K562 (cell line): ENCODE results near the gene WASL. TPM values are rescaled to one million over a fixed set of nuclear protein-coding genes. Genes with fewer than 3 reads are reported as not detected.

Experiments
- ATF1 ChIP-seq, 2 experiments: fragments of 450-650 bp in 1 of 2; IDR thresholded peaks; 2 replicates each; pipeline ENCODE4 v1.6.1; 2016; ENCODE audit warnings: missing compliant biosample characterization in 1 of 2, missing genetic modification characterization in 1 of 2
- CBFA2T2 ChIP-seq: fragments of 450-650 bp; conservative IDR thresholded peaks from 2 replicates; pipeline ENCODE4 v1.6.1; 2017; ENCODE audit warnings: mild to moderate bottlenecking
- CBX3 ChIP-seq, 2 experiments: IDR thresholded peaks; 1 replicate in 1 of 2; 2 replicates in 1 of 2; pipeline ENCODE4 v1.6.1; 2012; ENCODE audit warnings: inconsistent platforms in 2 of 2, low read length in 2 of 2, borderline replicate concordance in 1 of 2, control low read depth in 1 of 2
- CCNT2 ChIP-seq: IDR thresholded peaks from 2 replicates; pipeline ENCODE4 v1.6.1; 2011; ENCODE audit warnings: borderline replicate concordance, low read depth, mild to moderate bottlenecking, moderate library complexity, mixed read lengths, low read length; ENCODE audit not compliant: insufficient read length; ENCODE audit errors: extremely low read depth
- CREM ChIP-seq: IDR thresholded peaks from 2 replicates; pipeline ENCODE4 v1.6.1; 2014; ENCODE audit warnings: antibody characterized with exemption, low read depth
- FOXA1 ChIP-seq: fragments of 450-650 bp; IDR thresholded peaks from 2 replicates; pipeline ENCODE4 v1.6.1; 2016; ENCODE audit warnings: mild to moderate bottlenecking, borderline replicate concordance
- FOXK2 ChIP-seq, 2 experiments: fragments of 450-650 bp; IDR thresholded peaks in 1 of 2; conservative IDR thresholded peaks in 1 of 2; 2 replicates each; pipeline ENCODE4 v1.6.1; 2016; ENCODE audit warnings: low read depth in 2 of 2, mild to moderate bottlenecking in 1 of 2
- GABPB2 ChIP-seq: fragments of 250-450 bp; sonication (Bioruptor Pico); conservative IDR thresholded peaks from 2 replicates; pipeline ENCODE4 v1.5.1; 2021; ENCODE audit warnings: mild to moderate bottlenecking
- HDAC1 ChIP-seq, 2 experiments: fragments of 450-650 bp; IDR thresholded peaks; 2 replicates each; pipeline ENCODE4 v1.6.1; 2016 to 2017; ENCODE audit warnings: inconsistent platforms in 1 of 2, mild to moderate bottlenecking in 1 of 2, moderate library complexity in 1 of 2
- JUN ChIP-seq, 2 experiments: sonication (generic) in 1 of 2; formaldehyde crosslinking in 1 of 2; IDR thresholded peaks; 2 replicates each; pipeline versions ENCODE4 v1.6.1 to v1.8.0; 2012 to 2022; ENCODE audit warnings: borderline replicate concordance in 2 of 2, mild to moderate bottlenecking in 2 of 2, improper control_type of control experiment in 1 of 2, low read depth in 1 of 2, low read length in 1 of 2, missing genetic modification reagents in 1 of 2
- KAT2B ChIP-seq: IDR thresholded peaks from one replicate; pipeline ENCODE4 v1.6.1; 2012; ENCODE audit warnings: low read depth, mild to moderate bottlenecking, control low read depth, inconsistent platforms, low read length, moderate library complexity
- KDM4B ChIP-seq, 2 experiments: fragments of 450-650 bp in 1 of 2; sonication (generic) in 1 of 2; IDR thresholded peaks; 2 replicates each; pipeline ENCODE4 v1.6.1; 2016 to 2017; ENCODE audit warnings: borderline replicate concordance in 2 of 2, antibody characterized with exemption in 1 of 2, low read depth in 1 of 2, mild to moderate bottlenecking in 1 of 2
- NCOR1 ChIP-seq: fragments of 450-650 bp; IDR thresholded peaks from 2 replicates; pipeline ENCODE4 v1.6.1; 2016; ENCODE audit warnings: mild to moderate bottlenecking, moderate library complexity
- SUPT5H ChIP-seq: fragments of 450-650 bp; IDR thresholded peaks from 2 replicates; pipeline ENCODE4 v1.6.1; 2016
- TEAD4 ChIP-seq, 2 experiments: sonication (generic) in 1 of 2; formaldehyde crosslinking in 1 of 2; IDR thresholded peaks; 2 replicates each; pipeline versions ENCODE4 v1.6.1 to v1.8.0; 2012 to 2022; ENCODE audit warnings: borderline replicate concordance in 1 of 2, inconsistent platforms in 1 of 2, low read length in 1 of 2, mild to moderate bottlenecking in 1 of 2, missing genetic modification reagents in 1 of 2
- polyA plus RNA-seq, 8 experiments: library from polyadenylated mRNA; depleted of rRNA in 4 of 8; stranded (reverse) in 5 of 8; unstranded in 3 of 8; fragments of >200 nt; fragmentation: Nextera tagmentation in 2 of 8; fragmentation: Illumina TruSeq in 1 of 8; extraction: Ambion mirVana in 2 of 8; extraction: Trizol in 1 of 8; gene quantifications; 2 replicates each; pipeline versions ENCODE4 v1.2.1 to v1.2.3, GENCODE V29; 2011 to 2014; ENCODE audit warnings: inconsistent platforms in 1 of 8, missing spikeins in 1 of 8
- total RNA-seq, 7 experiments: library from RNA; depleted of rRNA in 6 of 7; stranded (reverse); fragments of >200 nt in 6 of 7; fragmentation: Illumina TruSeq in 2 of 7; extraction: Trizol in 2 of 7; gene quantifications; 2 replicates each; pipeline versions ENCODE4 v1.2.1 to v1.2.3, GENCODE V29; 2011 to 2021; ENCODE audit warnings: low replicate concordance in 1 of 7
- TF ChIP-seq, protein P1 (sequence below): fragments of 250-450 bp; sonication (Bioruptor Pico); IDR thresholded peaks from 2 replicates; pipeline ENCODE4 v1.5.0; 2021
- TF ChIP-seq, protein P2 (sequence below): sonication (generic); formaldehyde crosslinking; IDR thresholded peaks from 2 replicates; pipeline ENCODE4 v1.8.0; 2022; ENCODE audit warnings: missing genetic modification reagents, mild to moderate bottlenecking, borderline replicate concordance
- TF ChIP-seq, protein P3 (sequence below): fragments of 450-650 bp; IDR thresholded peaks from 2 replicates; pipeline ENCODE4 v1.6.1; 2018; ENCODE audit not compliant: partially characterized antibody

The WASL gene
- total and polyA plus RNA-seq, 9 of the 15 experiments (the other 6 are each of a cell fraction or from before 2014, with no cell fraction given), result 3.2 to 13.9 (median 8.3) TPM

- TF ChIP-seq JUN (IDR thresholded peaks at IDR 0.05; ENCODE audit: borderline replicate concordance, low read depth, low read length) (no peak), JUN (CRISPR knock-in tag; IDR thresholded peaks at IDR 0.05; ENCODE audit: borderline replicate concordance) (no peak), HDAC1 (IDR thresholded peaks at IDR 0.05) (peak in 1 of 2 experiments; percentile 89; a peak in 2 of 4 replicates), ATF1 (CRISPR knock-in tag; IDR thresholded peaks at IDR 0.05) (no peak), ATF1 (tag; IDR thresholded peaks at IDR 0.05) (peak; percentile 27), GABPB2 (CRISPR knock-in tag) (no peak), CCNT2 (no peak), SUPT5H (0 out of 2 replicates have a peak, but pooled peaks have one; percentile 53), CBX3 (IDR thresholded peaks at IDR 0.05; ENCODE audit: borderline replicate concordance in 1 of 2, low read length in 2 of 2) (0 out of 3 replicates have a peak, but pooled peaks of 1 of the 2 experiments have one; percentile 44), KDM4B (IDR thresholded peaks at IDR 0.05; ENCODE audit: borderline replicate concordance in 2 of 2, low read depth in 1 of 2) (no peak), CREM (peak; percentile 65), FOXA1 (no peak), FOXK2 (conservative IDR thresholded peaks at IDR 0.05 in 1 of 2, IDR thresholded peaks at IDR 0.05 in 1 of 2; ENCODE audit: low read depth in 2 of 2) (peak; percentile 96 to 98), TEAD4 (IDR thresholded peaks at IDR 0.05; ENCODE audit: low read length) (peak; percentile 55), TEAD4 (CRISPR knock-in tag; IDR thresholded peaks at IDR 0.05; ENCODE audit: borderline replicate concordance) (no peak), KAT2B (no peak), NCOR1 (no peak), CBFA2T2 (no peak)
- TF ChIP-seq, protein P1, sequence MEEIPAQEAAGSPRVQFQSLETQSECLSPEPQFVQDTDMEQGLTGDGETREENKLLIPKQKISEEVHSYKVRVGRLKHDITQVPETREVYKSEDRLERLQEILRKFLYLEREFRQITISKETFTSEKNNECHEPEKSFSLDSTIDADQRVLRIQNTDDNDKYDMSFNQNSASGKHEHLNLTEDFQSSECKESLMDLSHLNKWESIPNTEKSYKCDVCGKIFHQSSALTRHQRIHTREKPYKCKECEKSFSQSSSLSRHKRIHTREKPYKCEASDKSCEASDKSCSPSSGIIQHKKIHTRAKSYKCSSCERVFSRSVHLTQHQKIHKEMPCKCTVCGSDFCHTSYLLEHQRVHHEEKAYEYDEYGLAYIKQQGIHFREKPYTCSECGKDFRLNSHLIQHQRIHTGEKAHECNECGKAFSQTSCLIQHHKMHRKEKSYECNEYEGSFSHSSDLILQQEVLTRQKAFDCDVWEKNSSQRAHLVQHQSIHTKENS (CRISPR knock-in tag), result no peak
- TF ChIP-seq, protein P2, sequence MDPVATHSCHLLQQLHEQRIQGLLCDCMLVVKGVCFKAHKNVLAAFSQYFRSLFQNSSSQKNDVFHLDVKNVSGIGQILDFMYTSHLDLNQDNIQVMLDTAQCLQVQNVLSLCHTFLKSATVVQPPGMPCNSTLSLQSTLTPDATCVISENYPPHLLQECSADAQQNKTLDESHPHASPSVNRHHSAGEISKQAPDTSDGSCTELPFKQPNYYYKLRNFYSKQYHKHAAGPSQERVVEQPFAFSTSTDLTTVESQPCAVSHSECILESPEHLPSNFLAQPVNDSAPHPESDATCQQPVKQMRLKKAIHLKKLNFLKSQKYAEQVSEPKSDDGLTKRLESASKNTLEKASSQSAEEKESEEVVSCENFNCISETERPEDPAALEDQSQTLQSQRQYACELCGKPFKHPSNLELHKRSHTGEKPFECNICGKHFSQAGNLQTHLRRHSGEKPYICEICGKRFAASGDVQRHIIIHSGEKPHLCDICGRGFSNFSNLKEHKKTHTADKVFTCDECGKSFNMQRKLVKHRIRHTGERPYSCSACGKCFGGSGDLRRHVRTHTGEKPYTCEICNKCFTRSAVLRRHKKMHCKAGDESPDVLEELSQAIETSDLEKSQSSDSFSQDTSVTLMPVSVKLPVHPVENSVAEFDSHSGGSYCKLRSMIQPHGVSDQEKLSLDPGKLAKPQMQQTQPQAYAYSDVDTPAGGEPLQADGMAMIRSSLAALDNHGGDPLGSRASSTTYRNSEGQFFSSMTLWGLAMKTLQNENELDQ (CRISPR knock-in tag), result no peak
- TF ChIP-seq, protein P3, sequence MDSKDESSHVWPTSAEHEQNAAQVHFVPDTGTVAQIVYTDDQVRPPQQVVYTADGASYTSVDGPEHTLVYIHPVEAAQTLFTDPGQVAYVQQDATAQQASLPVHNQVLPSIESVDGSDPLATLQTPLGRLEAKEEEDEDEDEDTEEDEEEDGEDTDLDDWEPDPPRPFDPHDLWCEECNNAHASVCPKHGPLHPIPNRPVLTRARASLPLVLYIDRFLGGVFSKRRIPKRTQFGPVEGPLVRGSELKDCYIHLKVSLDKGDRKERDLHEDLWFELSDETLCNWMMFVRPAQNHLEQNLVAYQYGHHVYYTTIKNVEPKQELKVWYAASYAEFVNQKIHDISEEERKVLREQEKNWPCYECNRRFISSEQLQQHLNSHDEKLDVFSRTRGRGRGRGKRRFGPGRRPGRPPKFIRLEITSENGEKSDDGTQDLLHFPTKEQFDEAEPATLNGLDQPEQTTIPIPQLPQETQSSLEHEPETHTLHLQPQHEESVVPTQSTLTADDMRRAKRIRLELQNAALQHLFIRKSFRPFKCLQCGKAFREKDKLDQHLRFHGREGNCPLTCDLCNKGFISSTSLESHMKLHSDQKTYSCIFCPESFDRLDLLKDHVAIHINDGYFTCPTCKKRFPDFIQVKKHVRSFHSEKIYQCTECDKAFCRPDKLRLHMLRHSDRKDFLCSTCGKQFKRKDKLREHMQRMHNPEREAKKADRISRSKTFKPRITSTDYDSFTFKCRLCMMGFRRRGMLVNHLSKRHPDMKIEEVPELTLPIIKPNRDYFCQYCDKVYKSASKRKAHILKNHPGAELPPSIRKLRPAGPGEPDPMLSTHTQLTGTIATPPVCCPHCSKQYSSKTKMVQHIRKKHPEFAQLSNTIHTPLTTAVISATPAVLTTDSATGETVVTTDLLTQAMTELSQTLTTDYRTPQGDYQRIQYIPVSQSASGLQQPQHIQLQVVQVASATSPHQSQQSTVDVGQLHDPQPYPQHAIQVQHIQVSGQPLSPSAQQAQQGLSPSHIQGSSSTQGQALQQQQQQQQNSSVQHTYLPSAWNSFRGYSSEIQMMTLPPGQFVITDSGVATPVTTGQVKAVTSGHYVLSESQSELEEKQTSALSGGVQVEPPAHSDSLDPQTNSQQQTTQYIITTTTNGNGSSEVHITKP, result peak; percentile 90
Observed at GRCh38 chr7:123747620-123748141, 1.1 kb downstream of the WASL start (continued).
